Brain pericyte (primary cell): ENCODE measurements around the gene SERPINA1.
"Not testable (repeated sequence)": the region's sequence is repeated elsewhere in the genome, so short reads cannot be mapped to it uniquely, and the experiment has no call there.

ENCODE experiments used
- DNase-seq: peaks from one replicate; pipeline ENCODE4 v3.0.0-alpha.2; 2012; ENCODE audit warnings: low read depth, low spot score

Gene SERPINA1

DNA sequence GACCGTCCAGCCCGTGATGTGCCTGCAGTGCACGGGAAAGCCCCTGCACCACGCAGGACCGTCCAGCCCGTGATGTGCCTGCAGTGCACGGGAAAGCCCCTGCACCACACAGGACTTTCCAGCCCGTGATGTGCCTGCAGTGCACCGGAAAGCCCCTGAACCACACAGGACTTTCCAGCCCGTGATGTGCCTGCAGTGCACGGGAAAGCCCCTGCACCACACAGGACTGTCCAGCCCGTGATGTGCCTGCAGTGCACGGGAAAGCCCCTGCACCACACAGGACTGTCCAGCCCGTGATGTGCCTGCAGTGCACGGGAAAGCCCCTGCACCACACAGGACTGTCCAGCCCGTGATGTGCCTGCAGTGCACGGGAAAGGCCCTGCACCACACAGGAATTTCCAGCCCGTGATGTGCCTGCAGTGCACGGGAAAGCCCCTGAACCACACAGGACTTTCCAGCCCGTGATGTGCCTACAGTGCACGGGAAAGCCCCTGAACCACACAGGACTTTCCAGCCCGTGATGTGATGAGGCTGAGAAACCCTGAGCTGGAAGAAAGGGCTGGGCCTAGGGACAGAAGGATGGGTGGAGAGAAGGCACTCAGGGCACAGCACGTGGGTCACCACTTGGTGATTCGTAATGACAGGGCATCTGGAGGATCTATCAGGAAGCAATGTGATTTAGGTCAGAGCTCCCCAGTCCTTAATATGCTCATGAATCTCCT, 42.2 kb downstream of the SERPINA1 start:
- DNase-seq: not testable (repeated sequence)

GRCh38 chr14:94345344-94346064, 42.9 kb downstream of the SERPINA1 start:
- no peak for DNase-seq

GRCh38 chr14:94344389-94344788, 44.0 kb downstream of the SERPINA1 start:
- no peak for DNase-seq

- DNase-seq: no peak
These were observed 45.0 kb downstream of the SERPINA1 start for GRCh38 chr14:94343238-94344005.

DNA sequence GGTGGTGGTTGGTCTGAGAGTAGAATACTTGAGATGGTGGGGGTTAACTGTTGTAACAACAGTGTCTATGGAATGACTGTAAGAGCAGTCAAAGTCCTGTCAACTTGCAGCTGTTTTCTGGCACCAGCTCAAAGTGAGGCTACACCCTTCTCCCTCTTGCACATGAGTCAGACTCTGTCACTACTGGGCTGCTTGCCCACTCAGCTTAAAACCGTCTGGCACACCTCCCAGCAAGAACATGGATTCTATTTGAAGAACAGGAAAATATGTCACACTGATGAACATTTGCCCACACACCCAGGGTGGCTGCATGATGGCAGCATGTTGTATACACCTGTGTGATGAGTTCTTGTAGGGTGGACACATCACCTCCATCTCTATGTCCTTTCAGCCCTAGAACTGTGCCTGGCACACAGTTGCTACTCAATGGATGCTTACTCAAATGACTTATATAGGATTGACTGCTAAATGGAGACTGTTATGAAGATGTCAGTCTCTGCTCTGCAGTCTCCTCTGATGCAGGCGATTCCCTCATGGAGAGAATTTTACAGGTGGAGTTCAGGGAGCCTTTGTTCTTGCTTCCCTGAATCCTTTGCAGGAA, 46.0 kb downstream of the SERPINA1 start:
- peak; percentile 87 for DNase-seq

GRCh38 chr14:94341656-94342333, 46.6 kb downstream of the SERPINA1 start:
- DNase-seq: no peak

DNA sequence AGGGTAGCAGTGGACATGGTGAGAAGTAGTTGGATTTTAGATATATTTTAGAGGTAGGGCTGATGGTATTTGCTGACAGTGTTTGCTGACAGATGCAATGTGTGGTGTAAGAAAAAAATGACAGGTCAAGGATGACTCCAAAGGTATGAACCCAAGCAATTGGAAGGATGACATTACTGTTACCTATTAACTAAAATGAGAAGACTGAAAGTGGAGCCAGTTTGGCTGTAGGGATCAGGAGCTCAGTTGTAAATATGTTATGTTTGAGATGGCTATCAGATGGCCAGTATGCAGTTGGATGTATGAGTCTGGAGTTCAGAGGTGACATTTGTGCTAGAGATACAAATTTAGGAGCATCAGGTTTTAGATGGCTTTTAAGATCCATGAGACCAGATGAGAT, 47.9 kb downstream of the SERPINA1 start:
- DNase-seq: no peak

DNA sequence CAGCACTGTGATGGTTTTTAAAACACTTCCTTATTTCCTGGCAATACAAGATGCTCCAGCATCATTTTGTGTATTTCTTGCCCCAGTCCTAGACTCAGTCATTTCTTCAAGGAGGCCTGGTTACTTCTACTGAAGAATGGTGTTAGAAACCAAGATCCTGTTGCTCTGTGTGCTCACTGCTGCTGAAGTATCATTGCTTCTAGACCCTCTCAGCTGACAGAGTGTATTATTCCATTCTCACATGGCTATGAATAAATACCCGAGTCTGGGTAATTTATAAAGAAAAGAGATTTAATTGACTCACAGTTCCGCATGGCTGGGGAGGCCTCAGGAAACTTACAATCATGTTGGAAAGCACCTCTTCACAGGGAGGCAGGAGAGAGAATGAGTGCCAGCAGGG, 50.4 kb downstream of the SERPINA1 start:
- DNase-seq: no peak

GRCh38 chr14:94337274-94337673, 51.1 kb downstream of the SERPINA1 start:
- no peak for DNase-seq

- DNase-seq: no peak
These were observed 53.5 kb downstream of the SERPINA1 start for GRCh38 chr14:94334872-94335271.

GRCh38 chr14:94332587-94332986, 55.8 kb downstream of the SERPINA1 start:
- no peak for DNase-seq

DNA sequence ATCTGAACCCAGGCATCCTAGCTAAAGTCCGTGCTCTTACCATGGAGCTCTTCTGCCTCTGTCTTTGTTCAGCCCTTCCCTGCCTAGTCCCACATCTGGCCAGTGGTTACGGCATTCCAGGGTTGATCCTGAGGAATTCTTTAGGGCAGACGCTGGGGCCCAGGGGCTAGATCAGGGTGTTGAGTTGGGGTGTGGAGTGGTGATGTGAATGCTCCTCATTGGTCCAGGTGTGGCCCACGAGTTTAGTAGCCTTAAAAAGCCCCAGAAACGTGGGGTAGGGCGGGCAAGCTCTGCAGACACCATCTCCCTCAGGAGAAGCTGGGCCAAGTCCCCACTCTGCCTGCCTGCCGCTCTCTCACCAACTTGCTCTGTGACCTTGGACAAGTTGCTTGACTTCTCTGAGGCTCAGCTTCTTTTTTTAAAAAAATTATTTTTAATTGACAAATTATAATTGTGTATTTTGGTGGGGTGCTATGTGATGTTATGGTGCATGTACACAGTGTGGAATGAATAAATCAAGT, 56.3 kb downstream of the SERPINA1 start:
- no peak for DNase-seq

DNA sequence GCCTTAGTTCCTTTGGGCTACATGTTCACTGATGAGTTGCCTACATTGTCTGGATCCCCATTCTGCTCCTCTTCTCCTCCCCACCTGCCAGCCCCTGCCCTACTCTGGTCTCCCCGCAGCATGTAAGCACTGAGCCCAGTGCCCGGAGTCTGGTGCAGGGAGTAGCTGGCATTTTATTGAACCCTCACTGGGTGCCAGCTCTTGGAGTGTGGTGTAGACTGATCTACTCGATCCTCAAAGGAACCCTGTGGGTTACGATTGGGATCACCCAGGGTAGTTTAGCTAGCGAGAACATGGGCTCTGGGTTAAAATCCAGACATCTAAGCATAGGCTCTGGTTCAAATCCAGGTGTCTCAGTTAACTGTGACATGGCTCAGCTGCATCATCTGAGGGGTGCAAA, 56.9 kb downstream of the SERPINA1 start:
- no peak for DNase-seq

DNA sequence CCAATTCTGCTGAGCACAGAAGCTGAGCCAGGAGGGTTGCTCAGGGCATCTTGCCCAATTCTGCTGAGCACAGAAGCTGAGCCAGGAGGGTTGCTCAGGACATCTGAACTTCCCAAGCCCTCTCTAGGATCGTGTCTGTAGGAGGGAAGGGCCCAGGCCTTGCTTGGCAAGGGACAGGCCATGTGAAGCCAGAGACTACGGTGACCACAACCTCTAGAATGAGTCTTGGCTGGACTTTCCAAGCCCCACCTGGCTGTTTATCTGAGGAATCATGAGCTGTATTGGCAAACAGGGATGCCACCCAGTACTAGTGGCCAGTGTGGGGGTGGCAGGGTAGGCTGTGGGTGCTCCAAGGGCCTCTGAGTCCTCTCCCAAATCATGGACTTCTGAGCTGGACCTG, 57.5 kb downstream of the SERPINA1 start:
- no peak for DNase-seq

GRCh38 chr14:94330432-94330831, 58.0 kb downstream of the SERPINA1 start:
- no peak for DNase-seq

- no peak for DNase-seq
These were observed 58.5 kb downstream of the SERPINA1 start for GRCh38 chr14:94329857-94330256.

DNA sequence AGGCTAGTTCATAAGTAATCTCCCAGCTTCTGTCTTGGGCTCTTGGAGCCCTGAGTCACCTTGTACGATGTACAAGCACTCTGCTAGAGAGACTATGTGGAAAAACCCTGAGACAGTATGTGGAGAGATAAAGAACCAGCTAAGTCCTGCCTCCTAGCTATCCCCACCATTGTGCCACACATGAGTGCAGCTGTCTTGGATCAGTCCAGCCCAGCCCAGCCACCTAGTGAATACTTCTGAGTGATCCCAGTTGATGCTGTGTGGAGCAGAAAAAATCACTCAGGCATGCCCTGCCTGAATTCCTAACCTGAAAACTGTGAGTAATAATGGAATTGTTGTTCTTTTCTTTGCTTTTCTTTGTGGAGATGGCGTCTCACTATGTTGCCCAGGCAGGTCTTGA, 60.2 kb downstream of the SERPINA1 start:
- no peak for DNase-seq
